ENCODE results near the gene KAZN. TPM values are rescaled to one million over a fixed set of nuclear protein-coding genes. Genes with fewer than 3 reads are reported as not detected.

KAZN gene
- polyA plus RNA-seq, 3 donors, result 2.6 to 13.7 (median 10.8) TPM

DNA sequence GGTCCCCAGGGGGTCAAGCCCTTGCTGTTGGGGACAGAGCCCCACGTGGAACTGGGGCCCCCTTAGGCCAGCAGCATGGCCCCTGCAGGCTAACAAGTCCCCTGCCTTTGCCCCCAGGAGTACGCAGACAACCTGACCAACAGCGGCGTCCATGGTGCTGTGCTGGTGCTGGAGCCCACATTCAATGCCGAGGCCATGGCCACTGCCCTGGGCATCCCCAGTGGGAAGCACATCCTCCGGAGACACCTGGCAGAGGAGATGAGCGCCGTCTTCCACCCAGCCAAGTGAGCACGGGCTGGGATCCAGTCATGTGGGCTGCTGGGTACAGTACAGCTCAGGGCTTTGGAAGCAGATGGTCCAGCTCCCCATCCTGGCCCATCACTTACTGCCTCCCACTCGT is 505.4 kb downstream of the KAZN start:
- 83 to 88% (median 88%) methylated on average over 10 of the region's 10 CpGs for WGBS, 3 donors
- no peak overlapping the region for H3K27ac ChIP-seq (ENCODE audit: low read depth, low read length)

DNA sequence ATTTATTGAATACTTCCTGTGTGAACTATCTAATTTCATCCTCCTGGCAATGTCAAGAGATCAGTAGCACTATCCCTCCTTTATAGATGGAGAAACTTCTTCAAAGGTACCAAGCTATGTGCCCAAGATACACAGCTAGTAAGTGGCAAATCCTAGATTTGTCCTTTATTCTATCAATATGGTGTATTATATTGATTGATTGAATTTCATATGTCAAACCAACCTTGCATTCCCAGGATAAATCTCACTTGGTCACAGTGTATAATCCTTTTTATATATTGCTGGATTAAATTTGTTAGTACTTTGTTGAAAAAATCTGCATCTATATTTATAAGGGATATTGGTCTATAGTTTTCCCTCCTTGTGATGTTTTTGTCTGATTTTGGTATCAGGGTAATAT is 506.3 kb downstream of the KAZN start:
- H3K27ac ChIP-seq (ENCODE audit: low read depth, low read length), result no peak overlapping the region

DNA sequence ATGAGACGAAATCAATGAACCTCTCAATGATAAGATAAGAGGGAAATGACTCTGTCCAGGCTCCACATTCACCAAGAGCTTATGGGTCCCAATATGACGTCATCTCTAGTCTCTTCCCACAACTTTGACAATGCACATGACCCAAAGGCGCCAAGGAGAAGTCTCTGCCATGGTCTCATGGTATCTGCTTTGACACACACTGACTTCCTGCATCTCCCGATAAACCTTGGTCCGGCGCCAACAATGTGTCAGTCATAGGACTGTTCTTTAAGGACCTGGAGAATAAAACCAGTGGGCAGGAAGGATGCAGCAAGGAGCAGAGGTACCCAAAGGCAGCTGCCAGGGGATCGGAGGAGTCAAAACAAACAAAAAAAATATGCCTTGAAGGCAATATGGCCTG is 508.1 kb downstream of the KAZN start:
- WGBS, 3 donors, result 32 to 47% (median 37%) methylated on average over 7 of the region's 7 CpGs
- H3K27ac ChIP-seq (ENCODE audit: low read depth, low read length), result no peak overlapping the region

DNA sequence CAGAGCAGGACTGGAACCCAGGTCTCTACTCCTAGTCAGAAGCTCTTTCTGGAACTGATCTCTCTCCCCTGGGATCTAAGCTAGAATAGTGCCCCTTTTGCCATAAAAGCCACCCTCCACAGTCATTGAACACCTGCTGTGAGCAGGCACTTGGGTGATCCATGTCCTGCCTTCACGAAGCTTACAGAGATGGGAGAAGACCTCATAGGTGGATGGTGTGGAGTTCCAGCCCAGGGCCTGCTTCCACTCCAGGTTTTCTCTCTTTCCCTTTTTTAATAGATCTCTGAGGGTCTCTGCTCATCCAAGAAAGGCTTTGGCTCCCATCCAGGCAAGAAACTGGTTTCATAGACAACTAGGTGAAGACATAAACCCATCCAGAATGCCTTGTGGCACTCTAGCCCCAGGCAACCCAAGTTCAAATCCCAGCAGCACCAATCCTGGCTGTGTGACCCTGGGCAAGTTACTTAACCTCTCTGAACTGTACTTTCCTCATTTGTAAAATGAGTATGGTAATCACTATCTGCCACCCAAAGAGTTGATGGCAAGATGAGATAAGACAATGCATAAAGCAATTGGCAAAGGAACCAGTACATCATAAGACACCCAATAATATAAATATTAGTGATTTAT is 508.7 kb downstream of the KAZN start:
- no peak overlapping the region for H3K27ac ChIP-seq (ENCODE audit: low read depth, low read length)
- 90 to 95% (median 90%) methylated on average over 1 of the region's 1 CpG for WGBS, 3 donors

DNA sequence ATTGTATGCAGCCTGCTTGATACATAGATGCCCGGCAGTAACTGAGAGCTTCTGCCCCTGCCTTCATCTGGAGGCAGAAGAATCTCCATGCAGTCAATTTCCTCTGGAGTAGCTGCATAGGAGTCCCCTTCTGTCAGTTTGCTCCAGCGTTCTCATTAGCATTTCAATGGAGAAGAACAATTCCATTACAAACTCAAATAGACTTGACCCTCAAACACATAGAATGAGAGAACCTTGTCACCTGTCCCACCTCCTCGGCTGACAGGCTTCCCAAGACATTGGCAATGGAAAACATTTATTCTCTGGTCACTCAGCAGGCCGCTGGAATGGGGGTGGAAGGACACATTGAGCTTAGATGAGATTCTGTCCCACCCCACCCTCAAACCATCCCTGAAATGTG is 509.4 kb downstream of the KAZN start:
- H3K27ac ChIP-seq (ENCODE audit: low read depth, low read length), result no peak overlapping the region
- 56 to 80% (median 73%) methylated on average over 4 of the region's 4 CpGs for WGBS, 3 donors

GRCh38 chr1:15110128-15110866 is 511.8 kb downstream of the KAZN start:
- no peak overlapping the region for H3K27ac ChIP-seq (ENCODE audit: low read depth, low read length)
- 83 to 95% (median 91%) methylated on average over 9 of the region's 9 CpGs for WGBS, 3 donors

DNA sequence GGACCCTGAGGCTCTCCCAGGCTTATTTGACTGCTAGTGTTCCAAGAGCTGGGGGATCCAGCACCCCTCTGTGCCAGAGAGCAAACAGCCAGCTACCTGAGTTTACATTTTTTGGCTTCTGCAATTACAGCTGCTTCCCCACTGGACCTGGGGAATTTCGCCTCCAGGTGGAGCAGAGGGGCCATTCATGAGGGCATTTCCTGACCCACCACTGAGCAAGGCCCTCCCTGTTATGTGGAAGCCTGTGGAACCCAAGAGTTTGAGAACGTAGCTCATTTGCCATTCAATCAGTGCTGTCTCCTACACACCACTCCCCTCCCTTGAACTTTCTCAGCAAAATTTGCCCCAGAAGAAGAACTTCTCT is 512.4 kb downstream of the KAZN start:
- WGBS, 3 donors, result 87 to 94% (median 88%) methylated on average over 2 of the region's 2 CpGs
- no peak overlapping the region for H3K27ac ChIP-seq (ENCODE audit: low read depth, low read length)

GRCh38 chr1:15113146-15113545 is 514.7 kb downstream of the KAZN start:
- 89 to 95% (median 93%) methylated on average over 5 of the region's 5 CpGs for WGBS, 3 donors
- no peak overlapping the region for H3K27ac ChIP-seq (ENCODE audit: low read depth, low read length)

DNA sequence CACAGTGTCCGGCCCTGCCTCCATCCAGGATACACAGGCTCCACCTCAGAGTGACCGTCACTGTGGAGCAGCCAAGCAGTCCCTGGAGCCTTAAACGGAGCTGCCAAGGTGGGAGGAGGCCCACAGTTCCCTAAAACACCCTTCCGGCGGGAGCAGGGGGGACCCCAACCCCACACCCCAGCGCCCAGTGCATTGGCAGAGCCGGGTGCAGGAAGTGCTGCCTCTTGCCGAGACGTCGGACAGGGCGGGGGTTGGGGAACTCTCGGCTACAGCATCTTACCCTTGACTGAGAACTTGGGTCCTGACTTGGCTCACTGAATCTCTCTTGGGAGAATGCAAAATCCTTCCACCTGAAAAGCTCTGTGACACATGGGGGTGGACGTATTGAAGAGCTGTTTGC is 516.4 kb downstream of the KAZN start:
- WGBS, 3 donors, result 94 to 98% (median 95%) methylated on average over 13 of the region's 13 CpGs
- no peak overlapping the region for H3K27ac ChIP-seq (ENCODE audit: low read depth, low read length)

DNA sequence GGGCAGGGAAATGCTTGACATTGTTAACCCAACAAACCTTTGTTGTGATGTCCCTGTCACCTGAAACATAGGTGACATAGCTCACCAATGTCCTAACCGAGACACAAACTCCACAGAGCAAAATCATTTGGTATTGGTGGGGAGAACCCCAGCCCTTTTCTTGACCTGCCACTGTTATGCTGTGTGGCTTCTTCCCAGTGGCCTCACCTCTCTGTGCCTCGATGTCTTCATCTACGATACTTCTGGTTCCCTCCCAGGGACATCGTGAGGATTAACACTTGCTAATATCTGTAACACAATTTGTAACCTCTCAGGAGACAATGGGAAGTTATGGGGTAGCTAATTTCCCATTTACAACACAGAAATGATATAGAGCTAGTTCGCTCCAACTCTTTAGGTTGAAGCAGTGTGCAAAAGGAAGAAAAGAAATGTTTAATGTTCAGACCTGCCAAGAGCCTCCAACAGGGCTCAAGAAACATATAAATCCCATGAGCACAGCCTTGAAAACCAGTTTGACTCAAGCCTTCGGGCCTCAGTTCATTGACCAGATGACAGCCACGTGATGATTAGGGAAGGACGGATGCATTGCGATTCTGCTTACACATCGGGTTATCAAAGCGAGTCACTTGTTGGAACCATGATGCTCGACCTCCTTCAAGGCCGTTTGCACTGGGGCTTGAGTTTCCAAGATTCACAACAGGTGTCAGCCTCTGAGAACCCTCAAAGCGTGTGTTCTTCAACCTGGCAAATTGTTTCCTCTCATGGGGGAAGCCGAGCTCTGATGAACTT is 517.3 kb downstream of the KAZN start:
- H3K27ac ChIP-seq (ENCODE audit: low read depth, low read length), result no peak overlapping the region
- 81 to 95% (median 93%) methylated on average over 15 of the region's 15 CpGs for WGBS, 3 donors

DNA sequence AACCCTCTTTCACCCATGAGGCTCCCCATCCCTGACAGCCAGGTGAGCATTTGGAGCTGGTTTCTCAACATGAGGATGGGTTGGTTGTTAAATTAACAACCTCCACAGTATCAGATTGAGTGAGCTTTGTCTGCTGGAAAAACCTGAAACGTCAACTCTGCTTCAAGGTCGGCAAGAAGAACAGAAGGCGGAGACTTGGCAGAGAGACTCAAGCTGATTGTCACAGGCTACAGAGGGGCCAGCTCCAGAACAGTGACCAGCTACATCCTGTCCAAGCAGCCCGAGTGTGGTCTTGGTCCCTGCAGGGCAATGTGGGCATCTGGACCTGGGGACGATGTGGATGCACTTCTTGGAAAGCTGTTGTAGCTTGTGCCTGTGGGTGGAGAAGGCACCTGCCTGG is 518.5 kb downstream of the KAZN start:
- WGBS, 3 donors, result 16 to 67% (median 64%) methylated on average over 5 of the region's 5 CpGs
- no peak overlapping the region for H3K27ac ChIP-seq (ENCODE audit: low read depth, low read length)

DNA sequence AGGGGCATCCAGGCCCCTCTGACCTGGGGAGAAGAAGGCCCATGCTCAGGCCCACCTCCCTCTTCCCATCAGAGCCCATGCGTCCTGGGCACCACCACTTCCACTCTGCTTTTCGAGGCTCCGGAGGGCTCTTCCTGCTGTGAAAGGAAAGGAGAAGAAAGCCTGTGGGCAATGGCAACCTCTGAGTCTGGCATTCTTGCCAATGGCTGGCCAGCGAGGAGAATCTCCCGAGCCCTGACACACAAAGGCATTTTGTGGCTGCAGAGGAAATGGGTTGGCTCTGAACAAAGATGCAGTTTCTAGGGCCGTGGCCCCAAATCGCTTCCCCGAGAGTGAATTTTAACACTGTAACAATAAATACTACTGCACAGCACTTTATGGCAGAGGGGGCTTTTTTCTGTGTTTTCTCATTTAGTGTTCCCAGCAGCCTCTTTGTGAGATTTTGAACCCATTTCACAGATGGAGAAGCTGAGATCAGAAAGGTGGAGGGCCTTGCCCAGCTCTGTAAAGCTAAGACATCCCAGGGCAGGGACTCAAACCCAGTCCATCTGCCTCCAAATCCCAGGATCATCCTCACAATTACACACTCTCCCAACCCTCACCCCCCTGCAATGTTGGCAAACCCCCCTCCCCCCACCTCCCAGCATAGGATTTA is 519.3 kb downstream of the KAZN start:
- H3K27ac ChIP-seq (ENCODE audit: low read depth, low read length), result no peak overlapping the region
- 62 to 84% (median 63%) methylated on average over 8 of the region's 8 CpGs for WGBS, 3 donors

DNA sequence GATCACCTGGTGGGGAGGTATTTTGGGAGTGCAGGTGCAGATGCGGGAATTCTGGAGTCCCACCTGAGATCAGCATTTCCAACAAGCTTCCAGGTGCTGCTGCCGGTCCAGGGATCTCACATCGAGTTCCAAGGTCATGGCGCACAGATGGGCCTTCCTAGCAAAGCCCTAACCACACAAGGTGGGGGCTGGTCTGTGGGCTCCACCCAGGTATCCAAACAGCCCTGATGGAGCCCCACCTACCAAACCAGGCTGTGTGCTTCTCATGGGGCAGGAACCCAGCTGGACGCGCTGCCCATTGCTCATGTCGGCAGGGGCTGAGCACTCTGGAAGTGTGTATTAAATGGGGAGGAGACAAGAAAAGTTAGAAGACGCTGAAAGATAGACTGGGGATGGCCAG is 520.1 kb downstream of the KAZN start:
- no peak overlapping the region for H3K27ac ChIP-seq (ENCODE audit: low read depth, low read length)
- WGBS, 3 donors, result 57 to 93% (median 92%) methylated on average over 8 of the region's 8 CpGs

DNA sequence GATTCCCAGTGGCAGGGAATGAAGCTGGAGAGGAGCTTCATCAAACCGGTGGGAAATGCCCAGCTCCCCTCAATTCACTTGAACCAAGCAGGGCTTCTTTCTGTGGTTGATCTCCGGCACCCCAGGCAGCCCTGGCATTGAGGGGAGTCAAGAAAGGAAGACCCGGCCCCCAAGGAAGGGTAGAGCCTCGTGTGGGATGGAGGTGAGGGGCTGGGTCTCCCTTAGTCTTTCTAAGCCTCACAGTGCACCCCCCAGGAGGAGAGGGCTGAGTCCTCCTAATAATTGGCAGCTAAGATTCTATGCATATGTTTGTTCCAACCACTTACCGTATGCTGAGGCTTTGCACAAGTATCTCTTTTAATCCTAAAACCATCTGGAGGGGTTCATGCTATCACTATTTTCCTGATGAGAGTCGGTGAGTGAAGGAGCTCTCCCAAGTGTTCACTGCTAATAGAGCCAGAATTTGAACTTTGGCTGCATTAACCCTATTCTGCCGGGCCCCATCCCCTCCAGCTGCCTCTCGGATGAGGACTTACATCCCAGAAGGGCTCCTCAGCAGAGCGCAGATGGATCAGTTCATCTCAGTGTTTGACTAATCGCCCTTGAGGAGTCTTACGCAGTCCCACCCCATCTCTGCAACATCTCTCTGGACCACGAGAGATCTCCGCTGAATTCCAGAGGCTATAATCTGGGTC is 521.9 kb downstream of the KAZN start:
- 82 to 88% (median 86%) methylated on average over 13 of the region's 13 CpGs for WGBS, 3 donors
- no peak overlapping the region for H3K27ac ChIP-seq (ENCODE audit: low read depth, low read length)

- 87 to 94% (median 89%) methylated on average over 7 of the region's 7 CpGs for WGBS, 3 donors
- no peak overlapping the region for H3K27ac ChIP-seq (ENCODE audit: low read depth, low read length)
Observed at GRCh38 chr1:15122331-15122730, 523.8 kb downstream of the KAZN start.

GRCh38 chr1:15123270-15123669 is 524.8 kb downstream of the KAZN start:
- 66 to 75% (median 72%) methylated on average over 5 of the region's 5 CpGs for WGBS, 3 donors
- H3K27ac ChIP-seq (ENCODE audit: low read depth, low read length), result no peak overlapping the region

- no peak overlapping the region for H3K27ac ChIP-seq (ENCODE audit: low read depth, low read length)
- WGBS, 3 donors, result 87 to 88% (median 88%) methylated on average over 9 of the region's 9 CpGs
Observed at GRCh38 chr1:15123925-15124324, 525.4 kb downstream of the KAZN start.

DNA sequence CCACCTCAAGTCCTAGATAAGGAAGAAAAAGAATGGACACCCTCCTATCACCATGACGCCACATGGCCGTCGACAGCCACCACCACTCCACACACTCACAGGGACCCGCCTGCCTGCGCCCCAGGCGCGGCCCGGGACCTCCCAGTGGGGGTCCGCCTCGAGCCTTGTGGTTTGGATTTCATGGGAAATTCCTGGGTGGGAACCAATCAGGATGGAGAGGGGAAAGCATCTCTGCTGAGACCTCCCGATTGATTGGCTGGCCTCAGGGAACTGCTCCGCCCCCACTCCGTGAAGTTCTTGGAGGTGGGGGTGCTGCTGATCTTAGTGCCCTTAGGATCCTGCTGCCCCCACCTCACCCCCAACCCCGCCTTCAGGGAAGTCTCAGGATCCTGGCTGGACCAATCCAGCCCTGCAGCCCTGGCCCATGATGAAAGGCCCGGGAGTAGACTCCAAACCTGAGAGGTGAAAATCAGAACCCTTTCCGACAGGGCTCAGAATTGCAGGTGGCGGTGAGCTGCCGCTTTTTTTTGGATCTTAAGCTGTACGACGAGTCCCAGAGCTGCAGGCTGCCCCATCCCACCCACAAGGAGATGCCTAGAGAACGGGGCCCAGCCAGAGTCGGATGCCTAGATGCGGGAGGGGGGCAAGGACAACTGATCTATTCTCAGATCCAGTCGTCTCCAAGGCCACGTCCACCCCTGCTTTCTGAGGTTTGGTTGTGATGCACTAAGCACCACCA is 526.0 kb downstream of the KAZN start:
- WGBS, 3 donors, result 89 to 92% (median 91%) methylated on average over 25 of the region's 25 CpGs
- H3K27ac ChIP-seq (ENCODE audit: low read depth, low read length), result no peak overlapping the region
